Measurements from ENCODE around the gene PPP1R16B.

GRCh38 chr20:38799203-38799602 lies 6.3 kb upstream of the PPP1R16B start:
- TF ChIP-seq CTCF (IDR thresholded peaks at IDR 0.05; ENCODE audit: insufficient read depth, low read length, poor library complexity, severe bottlenecking) (no peak), EZH2phosphoT487 (conservative IDR thresholded peaks at IDR 0.05; ENCODE audit: low read length) (no peak)

Data from SU-DHL-6 (cell line).